ENCODE results near the gene NRF1. TPM values are rescaled to one million over a fixed set of nuclear protein-coding genes. Genes with fewer than 3 reads are reported as not detected.

Gene NRF1
- total RNA-seq, 2 donors from 2014 or later, result 13.4 to 15.7 TPM

- Histone ChIP-seq H3K4me3 (no peak overlapping the region), H3K4me1 (peaks cover 33% of the 10 kb centered on the region), H3K27me3 (peaks cover 89% of the 10 kb centered on the region), H3K9ac (ENCODE audit: low read depth in 2 of 2, low read length in 2 of 2) (no peak overlapping the region), H3K9me3 (no peaks in the 10 kb centered on the region), H3K36me3 (no peaks in the 10 kb centered on the region), H3K27ac (no peak overlapping the region)
- intact Hi-C loops (cut with DNase I), result no loop called here
- no peak for DNase-seq
- no peak for TF ChIP-seq CTCF (IDR thresholded peaks at IDR 0.05)
Measured at GRCh38 chr7:129783584-129783919, 172.0 kb downstream of the NRF1 start.

GRCh38 chr7:129784437-129784782 is 172.9 kb downstream of the NRF1 start:
- H3K27ac ChIP-seq, result no peak overlapping the region
- H3K9ac ChIP-seq (ENCODE audit: low read depth in 2 of 2, low read length in 2 of 2), result no peak overlapping the region
- no peak for TF ChIP-seq CTCF (IDR thresholded peaks at IDR 0.05)
- intact Hi-C loops (cut with DNase I), result no loop called here
- no peak for DNase-seq
- no peaks in the 10 kb centered on the region for H3K9me3 ChIP-seq
- no peak overlapping the region for H3K4me3 ChIP-seq
- peaks cover 30% of the 10 kb centered on the region for H3K4me1 ChIP-seq
- no peaks in the 10 kb centered on the region for H3K36me3 ChIP-seq
- peaks cover 80% of the 10 kb centered on the region for H3K27me3 ChIP-seq

DNA sequence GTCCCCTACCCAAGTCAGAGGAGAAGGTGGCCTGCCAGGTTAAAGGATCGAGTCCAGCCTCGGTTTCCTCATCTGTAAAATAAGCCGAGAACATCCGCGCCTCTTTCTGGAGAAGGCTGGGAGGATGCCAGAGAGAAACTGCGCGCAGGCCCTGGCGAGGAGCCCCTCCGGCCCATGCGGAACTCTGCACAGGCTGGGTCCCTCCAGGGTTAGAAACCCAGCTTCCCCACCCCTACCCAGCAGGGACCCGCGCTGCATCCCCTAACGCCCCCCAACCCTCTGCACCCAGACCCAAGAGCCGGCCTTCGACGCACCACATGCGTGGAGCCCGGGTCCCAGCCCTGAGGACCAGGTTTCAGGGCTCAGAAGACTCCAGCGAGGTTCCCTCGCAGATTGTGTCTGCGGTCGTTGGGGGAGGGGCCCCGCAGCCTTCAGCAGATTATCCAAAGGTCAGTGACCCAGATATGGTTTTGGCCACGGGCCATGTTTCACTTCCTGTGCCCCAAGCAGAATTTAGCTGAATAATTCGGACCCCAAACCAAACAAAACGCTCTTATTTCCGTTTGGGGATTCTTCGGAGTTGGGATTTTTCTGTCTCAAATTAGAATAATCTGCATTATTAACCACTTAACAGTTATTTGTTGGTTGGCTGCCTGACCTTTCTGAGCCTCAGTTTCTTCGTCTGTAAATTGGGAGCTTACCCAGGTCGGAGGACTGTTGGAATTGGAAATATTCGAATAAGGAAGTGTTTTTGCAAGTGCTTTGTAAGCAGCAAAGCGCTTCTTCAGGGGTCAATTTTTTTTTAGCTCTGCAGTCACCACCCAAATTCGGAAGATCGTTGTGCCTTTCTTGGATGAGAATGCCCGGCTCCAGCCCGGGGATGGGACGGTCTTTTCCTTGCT is 173.5 kb downstream of the NRF1 start:
- intact Hi-C loops (cut with DNase I), result no loop called here
- H3K36me3 ChIP-seq, result no peaks in the 10 kb centered on the region
- TF ChIP-seq CTCF (IDR thresholded peaks at IDR 0.05), result no peak
- H3K9me3 ChIP-seq, result no peaks in the 10 kb centered on the region
- peaks cover 30% of the 10 kb centered on the region for H3K4me1 ChIP-seq
- DNase-seq, result no peak
- no peak overlapping the region for H3K27ac ChIP-seq
- H3K27me3 ChIP-seq, result peaks cover 74% of the 10 kb centered on the region
- no peak overlapping the region for H3K9ac ChIP-seq (ENCODE audit: low read depth in 2 of 2, low read length in 2 of 2)
- H3K4me3 ChIP-seq, result no peak overlapping the region

GRCh38 chr7:129785685-129786514 is 174.4 kb downstream of the NRF1 start:
- Histone ChIP-seq H3K27me3 (peaks cover 65% of the 10 kb centered on the region), H3K4me1 (peaks cover 29% of the 10 kb centered on the region), H3K9me3 (no peaks in the 10 kb centered on the region), H3K9ac (ENCODE audit: low read depth in 2 of 2, low read length in 2 of 2) (no peak overlapping the region), H3K4me3 (no peak overlapping the region), H3K36me3 (no peaks in the 10 kb centered on the region), H3K27ac (no peak overlapping the region)
- intact Hi-C loops (cut with DNase I), result no loop called here
- no peak for DNase-seq
- TF ChIP-seq CTCF (IDR thresholded peaks at IDR 0.05), result no peak

- peaks cover 54% of the 10 kb centered on the region for H3K27me3 ChIP-seq
- TF ChIP-seq CTCF (IDR thresholded peaks at IDR 0.05), result no peak
- DNase-seq, result no peak
- H3K4me3 ChIP-seq, result no peak overlapping the region
- H3K4me1 ChIP-seq, result peaks cover 19% of the 10 kb centered on the region
- no peak overlapping the region for H3K9ac ChIP-seq (ENCODE audit: low read depth in 2 of 2, low read length in 2 of 2)
- H3K36me3 ChIP-seq, result no peaks in the 10 kb centered on the region
- intact Hi-C loops (cut with DNase I), result no loop called here
- no peak overlapping the region for H3K27ac ChIP-seq
- H3K9me3 ChIP-seq, result no peaks in the 10 kb centered on the region
Measured at GRCh38 chr7:129786825-129787563, 175.5 kb downstream of the NRF1 start.

Data from colonic mucosa (tissue), 4 donors.